Large intestine (tissue), 3 donors: ENCODE results near the gene ZNF595. TPM values are rescaled to one million over a fixed set of nuclear protein-coding genes. Genes with fewer than 3 reads are reported as not detected.
"Not testable (repeated sequence)": the region's sequence is repeated elsewhere in the genome, so short reads cannot be mapped to it uniquely, and the experiment has no call there.

Source experiments
- DNase-seq, 2 donors: peaks; one replicate each; pipeline versions ENCODE4 v3.0.0 to v3.0.0-alpha.2; 2013
- H3K27ac ChIP-seq: one replicate; pipeline ENCODE4 v1.5.1; 2013; ENCODE audit warnings: low read length
- H3K27me3 ChIP-seq: 2 replicates; pipeline ENCODE4 v1.6.1; 2013; ENCODE audit warnings: low read length; ENCODE audit not compliant: control insufficient read depth, insufficient read depth
- H3K36me3 ChIP-seq: 2 replicates; pipeline ENCODE4 v1.6.1; 2013; ENCODE audit warnings: low read length; ENCODE audit not compliant: control insufficient read depth, insufficient read depth
- H3K4me1 ChIP-seq: one replicate; pipeline ENCODE4 v1.6.1; 2013; ENCODE audit warnings: low read length; ENCODE audit not compliant: control insufficient read depth, insufficient read depth
- H3K4me3 ChIP-seq: one replicate; pipeline ENCODE4 v1.5.1; 2013; ENCODE audit warnings: low read length
- H3K9me3 ChIP-seq: one replicate; pipeline ENCODE4 v1.6.1; 2013; ENCODE audit warnings: mild to moderate bottlenecking, low read depth, low read length, moderate library complexity; ENCODE audit not compliant: control insufficient read depth
- WGBS: methylation state at CpG from one replicate; pipeline ENCODE4 v1.1.5; 2013; ENCODE audit warnings: low lambda C conversion rate; ENCODE audit not compliant: insufficient coverage; 5-methylcytosine and 5-hydroxymethylcytosine counted together
- polyA plus RNA-seq: library from polyadenylated mRNA; unstranded; fragments of 120-200 nt; gene quantifications from one replicate; pipeline ENCODE4 v1.2.1, GENCODE V29; 2013

Gene ZNF595
- polyA plus RNA-seq, 1 donor: 10.5 TPM

- WGBS: no CpG with 5 or more reads among the region's 3 CpGs
- H3K4me1 ChIP-seq, H3K4me3 ChIP-seq, H3K36me3 ChIP-seq, H3K27ac ChIP-seq, DNase-seq, H3K27me3 ChIP-seq, H3K9me3 ChIP-seq: not testable (repeated sequence)
Measured at GRCh38 chr4:28767-29542, 24.2 kb upstream of the ZNF595 start.

DNA sequence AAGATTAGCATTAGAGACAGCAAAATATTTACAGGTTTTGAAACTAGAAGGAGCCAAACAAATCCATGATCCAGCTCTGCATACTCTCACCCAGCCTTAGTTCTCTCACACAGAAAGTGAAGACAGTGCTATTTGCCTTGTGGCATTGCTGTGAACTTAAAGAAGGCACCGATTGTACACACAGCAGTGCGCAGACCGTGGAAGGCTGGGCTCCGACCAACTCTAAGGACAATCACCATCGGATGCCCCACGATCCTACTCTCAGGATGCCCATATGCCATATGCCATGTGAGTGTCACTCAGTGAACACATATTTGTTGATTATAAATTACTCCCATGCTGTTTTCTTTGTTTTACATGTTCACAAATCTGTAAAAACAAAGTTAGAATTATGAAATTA is 19.8 kb upstream of the ZNF595 start:
- H3K27ac ChIP-seq, H3K36me3 ChIP-seq, H3K4me3 ChIP-seq, DNase-seq, H3K9me3 ChIP-seq, H3K4me1 ChIP-seq, H3K27me3 ChIP-seq: not testable (repeated sequence)
- no CpG with 5 or more reads among the region's 6 CpGs for WGBS

DNA sequence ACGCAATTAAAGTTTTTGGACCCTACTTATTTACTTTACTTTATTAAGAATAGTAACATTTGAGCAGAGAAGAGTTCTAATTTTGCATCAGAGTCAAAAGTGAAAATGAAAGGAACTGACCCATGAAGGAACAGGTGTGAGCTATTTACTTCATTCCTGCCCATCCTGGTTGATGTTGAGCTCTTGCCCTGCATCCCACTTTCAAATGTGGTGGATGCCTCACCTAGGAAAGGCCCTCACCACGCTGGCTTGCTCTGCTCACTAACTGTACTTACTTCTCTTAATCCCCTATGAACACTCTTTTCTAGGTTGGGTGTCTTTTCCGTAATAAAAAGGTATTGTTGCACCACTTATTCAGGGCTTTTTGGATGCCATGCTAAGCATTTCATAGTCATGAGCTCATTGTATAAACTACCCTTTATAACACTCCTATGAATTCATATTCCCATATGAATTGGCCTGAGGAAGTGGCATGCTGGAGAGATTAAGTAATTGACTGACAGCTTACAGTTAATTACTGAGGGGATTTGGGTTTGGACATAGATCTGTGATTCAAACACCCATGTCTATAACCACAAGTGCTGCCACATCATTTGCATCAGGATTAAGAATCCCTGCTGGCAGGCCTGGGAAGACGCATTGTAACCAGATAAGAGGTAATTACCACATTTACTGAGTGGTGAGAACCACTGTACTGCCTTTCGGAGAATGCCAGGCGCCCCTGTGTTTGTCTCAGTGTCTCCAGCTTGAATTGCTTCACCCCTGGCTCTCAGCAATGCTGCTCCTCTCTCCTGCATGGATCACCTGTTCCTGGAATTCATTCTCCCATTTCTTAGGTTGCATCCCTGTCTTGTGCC is 16.3 kb upstream of the ZNF595 start:
- H3K4me1 ChIP-seq, H3K9me3 ChIP-seq, H3K27ac ChIP-seq, H3K27me3 ChIP-seq, DNase-seq, H3K36me3 ChIP-seq, H3K4me3 ChIP-seq: not testable (repeated sequence)
- WGBS: 60% methylated on average over 1 of the region's 6 CpGs

- not testable (repeated sequence) for H3K27me3 ChIP-seq, H3K9me3 ChIP-seq, H3K4me1 ChIP-seq, H3K36me3 ChIP-seq, H3K27ac ChIP-seq, DNase-seq, H3K4me3 ChIP-seq
Measured at GRCh38 chr4:38202-38601, 14.9 kb upstream of the ZNF595 start.

DNA sequence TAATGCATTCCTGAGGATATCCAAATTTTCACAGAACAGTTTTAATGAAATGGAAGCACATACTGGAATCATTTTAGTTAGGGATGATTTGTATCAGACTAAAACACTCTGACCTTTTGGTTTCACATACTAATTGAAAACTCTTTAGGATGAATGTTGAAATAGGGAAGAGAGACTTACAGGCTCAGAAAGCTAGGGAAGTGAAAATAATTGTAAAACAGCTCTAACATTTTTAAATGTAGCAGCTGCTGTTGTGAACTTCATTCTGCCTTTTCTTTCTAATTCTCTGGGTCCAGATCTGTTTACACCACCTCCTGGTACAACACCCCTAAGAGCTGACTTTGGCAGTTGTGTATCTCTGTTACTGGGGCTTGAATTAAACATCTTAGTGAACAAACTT is 9.7 kb upstream of the ZNF595 start:
- not testable (repeated sequence) for H3K4me3 ChIP-seq, DNase-seq, H3K27ac ChIP-seq, H3K27me3 ChIP-seq, H3K36me3 ChIP-seq, H3K4me1 ChIP-seq, H3K9me3 ChIP-seq

DNA sequence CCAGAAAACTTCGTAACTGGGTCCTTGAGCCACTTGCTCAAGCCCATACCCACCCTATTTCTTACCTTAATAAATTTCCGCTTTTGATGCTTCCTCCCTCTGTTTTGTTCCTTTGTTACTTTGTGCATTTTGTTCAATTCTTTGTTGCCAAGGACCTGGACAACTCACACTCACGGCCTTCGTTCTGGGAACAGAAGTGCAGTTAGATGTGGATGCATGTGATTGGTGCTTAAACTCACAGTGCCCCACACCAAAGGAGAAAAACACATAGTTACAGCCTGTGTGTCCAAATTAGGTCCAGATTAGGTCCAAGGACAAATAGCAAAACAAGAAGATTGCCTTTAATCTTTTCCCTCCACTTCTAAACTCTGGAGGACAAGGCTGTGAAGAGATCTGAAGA is 1.9 kb upstream of the ZNF595 start:
- H3K4me1 ChIP-seq, H3K36me3 ChIP-seq, DNase-seq, H3K27me3 ChIP-seq, H3K27ac ChIP-seq, H3K4me3 ChIP-seq, H3K9me3 ChIP-seq: not testable (repeated sequence)
- 88% methylated on average over 1 of the region's 4 CpGs for WGBS

GRCh38 chr4:51655-52277 is 1.4 kb upstream of the ZNF595 start:
- not testable (repeated sequence) for DNase-seq, H3K27me3 ChIP-seq, H3K9me3 ChIP-seq, H3K4me3 ChIP-seq, H3K36me3 ChIP-seq, H3K27ac ChIP-seq, H3K4me1 ChIP-seq
- no CpG with 5 or more reads among the region's 9 CpGs for WGBS

GRCh38 chr4:53521-53920 is 400 bp downstream of the ZNF595 start:
- not testable (repeated sequence) for DNase-seq, H3K27me3 ChIP-seq, H3K27ac ChIP-seq, H3K9me3 ChIP-seq, H3K36me3 ChIP-seq, H3K4me1 ChIP-seq
- H3K4me3 ChIP-seq: peak overlapping the region; percentile 24
- no CpG with 5 or more reads among the region's 41 CpGs for WGBS

DNA sequence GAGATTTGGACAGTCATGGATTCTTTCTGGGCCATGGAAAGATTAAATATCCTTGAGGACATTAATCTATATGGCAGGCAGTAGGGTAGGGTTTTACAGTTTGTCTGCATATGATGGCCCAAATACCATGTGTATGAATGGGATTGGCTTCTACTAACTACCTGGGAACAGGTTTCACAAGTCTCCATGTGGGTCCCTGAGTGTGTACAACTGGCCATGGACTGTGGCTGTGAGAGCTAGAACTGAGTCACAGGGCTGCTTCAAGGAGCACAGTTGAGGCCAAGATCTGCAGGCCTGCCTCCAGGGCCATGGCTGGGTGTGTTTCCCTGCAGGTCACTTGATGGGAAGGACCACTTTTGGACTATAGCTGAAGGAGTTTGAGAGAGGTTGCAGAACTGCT is 11.6 kb downstream of the ZNF595 start:
- H3K27me3 ChIP-seq, H3K9me3 ChIP-seq, H3K4me1 ChIP-seq, H3K36me3 ChIP-seq, H3K4me3 ChIP-seq, H3K27ac ChIP-seq, DNase-seq: not testable (repeated sequence)

DNA sequence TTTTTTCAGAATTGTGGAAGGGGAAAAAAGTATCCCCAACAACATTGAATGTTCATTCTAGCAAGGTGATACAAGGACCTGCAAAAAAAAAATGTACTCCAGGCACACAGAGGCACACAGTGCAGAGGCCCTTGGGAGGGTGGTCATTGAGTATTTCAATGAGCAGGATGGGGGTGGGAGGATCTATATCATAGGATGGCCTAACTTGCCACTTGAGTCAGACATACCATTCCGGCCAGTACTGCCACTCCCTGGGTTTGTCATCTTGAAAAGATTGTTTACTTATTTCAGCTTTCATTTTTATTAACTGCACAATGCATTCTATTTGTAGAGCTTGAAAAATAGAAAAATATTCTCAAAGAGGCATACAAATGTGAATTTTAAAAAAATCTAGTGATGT is 18.7 kb downstream of the ZNF595 start:
- Histone ChIP-seq H3K27ac (no peak overlapping the region), H3K36me3 (peaks cover 34% of the 10 kb centered on the region), H3K4me3 (no peak overlapping the region), H3K9me3 (peaks cover 42% of the 10 kb centered on the region), H3K27me3 (no peaks in the 10 kb centered on the region), H3K4me1 (no peaks in the 10 kb centered on the region)
- no peak for DNase-seq
- WGBS: no CpG with 5 or more reads among the region's 1 CpG
